ENCODE measurements around the gene HDAC8.

The HDAC8 gene

DNA sequence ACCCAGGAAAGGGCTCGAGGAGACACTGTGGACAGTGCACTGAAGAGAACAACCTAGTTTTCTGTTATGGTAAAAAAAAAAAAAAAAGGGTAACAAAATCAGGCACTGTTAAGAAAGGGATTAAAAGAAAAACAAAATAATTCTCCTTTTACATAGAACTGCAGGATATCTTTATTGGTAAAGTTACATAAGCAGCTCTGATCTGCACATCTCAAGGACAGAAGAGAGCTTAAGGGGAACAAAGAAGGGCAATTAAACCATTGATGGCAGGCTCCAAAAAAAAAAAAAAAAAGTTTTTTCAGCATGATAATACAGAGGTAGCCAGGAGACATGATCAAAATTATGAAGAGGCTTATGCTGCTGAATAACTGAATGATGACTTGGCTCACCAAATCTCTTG is 85.0 kb downstream of the HDAC8 start:
- H3K27me3 Mint-ChIP-seq, result peaks cover 0 to 5% of the 10 kb centered on the region in 2 donors
- no peaks in the 10 kb centered on the region for H3K9me3 Mint-ChIP-seq
- no peak overlapping the region for H3K4me3 Mint-ChIP-seq
- no peak for DNase-seq
- H3K4me1 Mint-ChIP-seq, result peaks cover 5 to 7% of the 10 kb centered on the region in 2 donors
- ATAC-seq (replicated peaks), result no peak
- peaks cover 9 to 19% of the 10 kb centered on the region in 2 donors for H3K36me3 Mint-ChIP-seq
- H3K27ac Mint-ChIP-seq, result no peak overlapping the region

DNA sequence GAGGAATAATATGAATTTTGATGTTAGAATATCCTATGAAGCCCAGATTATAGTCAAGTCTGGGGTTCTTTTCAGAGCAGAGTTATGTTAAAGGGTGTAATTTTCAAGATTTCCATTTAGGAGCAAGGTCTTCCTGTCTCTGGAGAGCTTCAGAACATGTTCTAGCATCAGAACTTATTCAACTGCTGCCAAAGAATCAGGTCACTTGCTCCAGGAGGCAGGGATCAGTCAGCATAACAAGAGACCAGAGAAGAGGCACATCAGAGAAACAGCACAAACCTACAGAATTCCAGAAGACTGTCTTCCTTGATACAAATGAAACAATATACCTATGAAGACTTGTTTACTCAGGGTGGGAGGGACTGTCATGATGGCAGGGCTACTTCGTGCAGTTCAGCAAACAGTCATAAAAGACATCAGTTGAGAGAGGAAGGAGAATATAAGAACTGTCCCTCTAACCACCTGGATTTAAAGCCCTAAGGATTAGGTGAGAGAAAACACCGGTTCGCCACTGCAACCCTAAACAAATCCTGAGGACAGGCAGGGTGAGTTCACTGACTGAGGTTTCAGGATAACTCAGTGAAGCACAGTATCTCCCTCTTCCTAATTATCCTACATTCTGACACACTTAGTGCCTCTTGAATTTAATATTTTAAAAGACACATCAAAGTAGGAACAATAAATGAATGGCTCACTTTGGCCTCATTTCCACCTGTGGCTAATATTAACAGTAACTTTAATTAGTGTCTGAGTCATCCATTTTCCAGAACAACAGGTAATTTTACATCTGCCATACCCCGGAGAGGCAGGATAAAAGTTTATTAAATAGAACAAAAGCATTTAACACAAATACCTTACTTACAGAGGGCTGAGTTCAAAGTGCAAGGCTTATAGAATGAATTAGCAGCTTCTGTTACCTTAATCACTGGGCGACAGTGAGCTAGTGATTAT is 93.0 kb downstream of the HDAC8 start:
- Mint-ChIP-seq H3K9me3 (no peaks in the 10 kb centered on the region), H3K36me3 (peaks cover 8% of the 10 kb centered on the region in 2 donors), H3K27ac (no peak overlapping the region), H3K27me3 (no peaks in the 10 kb centered on the region), H3K4me3 (no peak overlapping the region), H3K4me1 (no peaks in the 10 kb centered on the region)
- DNase-seq (no peak), ATAC-seq (replicated peaks) (no peak)

DNA sequence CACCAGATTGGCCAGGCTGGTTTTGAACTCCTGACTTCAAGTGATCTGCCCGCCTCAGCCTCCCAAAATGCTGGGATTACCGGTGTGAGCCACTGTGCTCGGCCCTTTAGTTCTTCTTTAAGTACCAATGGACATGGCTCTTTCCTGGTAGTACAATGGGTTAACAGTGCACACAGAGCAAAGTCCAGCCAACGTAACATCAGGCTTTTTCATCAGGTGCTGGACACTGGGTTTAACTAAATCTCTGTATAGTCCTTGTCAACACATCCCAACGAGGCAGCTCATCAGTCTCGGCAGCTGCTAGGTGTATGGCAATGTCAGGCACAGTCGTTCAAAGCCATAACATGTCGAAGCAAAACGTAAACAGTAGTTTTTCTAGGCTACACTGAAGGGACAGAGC is 93.8 kb downstream of the HDAC8 start:
- no peak for ATAC-seq (replicated peaks)
- no peak overlapping the region for H3K27ac Mint-ChIP-seq
- DNase-seq, result no peak
- H3K4me1 Mint-ChIP-seq, result no peaks in the 10 kb centered on the region
- H3K9me3 Mint-ChIP-seq, result no peaks in the 10 kb centered on the region
- H3K4me3 Mint-ChIP-seq, result no peak overlapping the region
- H3K36me3 Mint-ChIP-seq, result peaks cover 8 to 9% of the 10 kb centered on the region in 2 donors
- no peaks in the 10 kb centered on the region for H3K27me3 Mint-ChIP-seq

DNA sequence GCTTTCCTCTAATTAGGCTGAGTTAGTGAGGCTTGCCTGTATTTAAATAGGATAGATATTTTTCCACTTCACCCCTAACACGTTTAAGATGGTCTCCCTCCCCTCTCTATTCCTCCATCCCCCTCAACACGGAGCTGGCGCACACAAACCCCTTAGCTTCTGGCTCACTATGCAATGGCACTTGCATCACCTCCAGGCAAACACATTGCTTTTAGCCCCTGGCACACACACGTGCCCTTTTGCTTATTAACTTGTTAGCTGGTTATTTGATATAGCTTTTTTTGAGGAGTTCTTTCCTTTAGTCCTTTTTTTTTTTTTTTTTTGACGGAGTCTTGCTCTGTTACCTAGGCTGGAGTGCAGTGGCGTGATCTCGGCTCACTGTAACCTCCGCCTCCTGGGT is 94.3 kb downstream of the HDAC8 start:
- DNase-seq, result no peak
- Mint-ChIP-seq H3K27ac (no peak overlapping the region), H3K4me3 (no peak overlapping the region), H3K36me3 (peaks cover 8 to 11% of the 10 kb centered on the region in 2 donors), H3K9me3 (no peaks in the 10 kb centered on the region), H3K4me1 (no peaks in the 10 kb centered on the region), H3K27me3 (no peaks in the 10 kb centered on the region)
- ATAC-seq (replicated peaks), result no peak

DNA sequence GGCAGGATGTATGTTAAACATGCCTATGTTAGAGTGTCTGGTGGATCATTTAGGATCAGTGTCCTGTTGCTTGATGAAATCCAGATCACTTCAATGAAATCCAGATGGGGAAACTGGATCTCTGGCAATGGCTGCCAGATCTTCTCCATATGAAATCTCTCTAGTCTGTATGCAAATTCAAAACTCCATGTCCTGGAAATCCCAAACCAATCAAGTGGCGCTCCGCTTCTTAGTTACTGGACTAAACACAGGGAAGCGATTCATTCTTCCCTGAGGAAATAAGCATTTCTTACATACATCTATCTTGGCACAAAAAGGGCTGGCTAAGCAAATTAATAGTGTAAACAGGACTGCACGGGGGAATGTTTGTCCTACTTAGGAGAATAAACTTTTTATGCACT is 94.9 kb downstream of the HDAC8 start:
- H3K4me1 Mint-ChIP-seq, result no peaks in the 10 kb centered on the region
- no peak overlapping the region for H3K27ac Mint-ChIP-seq
- DNase-seq (no peak), ATAC-seq (replicated peaks) (no peak)
- peaks cover 10 to 11% of the 10 kb centered on the region in 2 donors for H3K36me3 Mint-ChIP-seq
- no peak overlapping the region for H3K4me3 Mint-ChIP-seq
- H3K9me3 Mint-ChIP-seq, result peaks cover 0 to under 1% of the 10 kb centered on the region in 2 donors
- no peaks in the 10 kb centered on the region for H3K27me3 Mint-ChIP-seq

DNA sequence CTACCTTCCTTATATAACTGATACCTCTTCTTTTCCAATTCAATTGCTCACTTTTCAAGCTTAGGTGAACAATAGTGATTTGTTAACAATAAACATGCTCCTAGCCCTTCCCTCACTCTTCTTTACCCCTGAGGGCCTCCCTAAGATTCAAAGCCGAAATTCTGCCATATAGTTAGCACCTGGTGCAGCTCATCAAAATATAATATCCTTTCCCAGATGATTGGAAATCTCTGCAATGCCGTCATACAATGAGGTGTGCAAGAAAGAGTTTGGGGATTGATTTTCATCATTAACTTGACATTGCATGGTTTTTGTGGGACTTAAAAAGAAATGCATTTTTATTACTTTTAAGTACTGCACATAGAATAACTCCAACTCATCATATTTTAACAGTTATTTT is 95.3 kb downstream of the HDAC8 start:
- DNase-seq (no peak), ATAC-seq (replicated peaks) (no peak)
- Mint-ChIP-seq H3K36me3 (peaks cover 13 to 15% of the 10 kb centered on the region in 2 donors), H3K4me3 (no peak overlapping the region), H3K27me3 (no peaks in the 10 kb centered on the region), H3K27ac (no peak overlapping the region), H3K9me3 (peaks cover 0 to 3% of the 10 kb centered on the region in 2 donors), H3K4me1 (no peaks in the 10 kb centered on the region)

DNA sequence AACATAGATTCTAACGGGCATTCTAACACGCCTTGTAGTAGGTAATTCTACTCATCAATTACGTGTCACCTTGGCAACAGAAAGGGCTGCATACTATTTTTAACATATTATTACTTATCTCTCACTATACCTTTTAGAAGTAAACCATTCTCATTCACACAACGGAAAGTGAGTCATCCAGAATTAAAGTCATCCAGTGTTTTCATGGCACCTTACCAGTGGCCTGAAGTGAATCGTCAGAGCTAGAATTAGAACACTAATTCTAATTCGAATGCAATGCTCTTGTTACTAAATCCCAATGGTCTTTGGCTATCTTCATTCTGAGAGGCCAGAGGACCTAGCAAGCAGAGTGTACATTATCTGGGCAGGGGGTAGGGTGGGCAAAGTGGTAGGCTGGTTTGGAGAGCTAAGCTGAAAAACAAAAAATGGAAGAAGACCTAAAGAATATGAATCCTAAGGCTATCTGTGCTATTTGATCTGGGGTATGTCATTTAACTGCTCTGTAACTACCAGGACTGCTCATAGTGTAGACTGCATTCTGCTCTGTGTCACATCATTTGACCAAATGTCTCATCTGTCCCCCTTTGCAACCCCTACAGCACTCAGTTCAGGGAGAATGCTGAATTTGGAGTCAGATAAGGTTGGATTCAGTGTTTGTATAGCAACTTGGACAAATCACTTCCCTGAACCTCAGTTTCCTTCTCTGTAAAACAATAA is 96.5 kb downstream of the HDAC8 start:
- ATAC-seq (replicated peaks), result no peak

DNA sequence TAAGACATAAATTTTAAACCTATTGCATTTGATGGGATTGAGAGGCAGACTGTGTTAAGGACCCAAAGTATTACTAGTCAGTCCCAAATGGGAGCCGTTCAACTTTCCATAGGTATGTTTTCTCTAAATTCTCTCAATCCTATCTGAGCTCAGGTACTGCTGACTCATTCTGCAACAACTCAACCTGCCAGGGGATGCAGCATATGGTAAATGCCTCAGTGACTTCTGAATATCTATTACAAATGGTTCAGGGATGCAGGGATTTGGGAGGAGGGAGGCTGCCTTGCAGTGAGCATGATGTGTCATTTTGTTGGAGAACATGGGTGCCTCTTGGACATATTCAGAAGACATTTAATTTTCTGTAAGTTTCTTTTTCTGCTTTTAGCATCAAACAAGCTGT is 97.3 kb downstream of the HDAC8 start:
- H3K4me1 Mint-ChIP-seq, result no peaks in the 10 kb centered on the region
- no peak overlapping the region for H3K4me3 Mint-ChIP-seq
- ATAC-seq (replicated peaks), result no peak

More for the DNA sequence above, 96.5 kb downstream of the HDAC8 start:
- H3K36me3 Mint-ChIP-seq, result peaks cover 13 to 15% of the 10 kb centered on the region in 2 donors
- DNase-seq, result no peak
- H3K27me3 Mint-ChIP-seq, result no peaks in the 10 kb centered on the region
- no peak overlapping the region for H3K27ac Mint-ChIP-seq
- peaks cover 0 to 3% of the 10 kb centered on the region in 2 donors for H3K9me3 Mint-ChIP-seq
- H3K4me3 Mint-ChIP-seq, result no peak overlapping the region
- H3K4me1 Mint-ChIP-seq, result no peaks in the 10 kb centered on the region

DNA sequence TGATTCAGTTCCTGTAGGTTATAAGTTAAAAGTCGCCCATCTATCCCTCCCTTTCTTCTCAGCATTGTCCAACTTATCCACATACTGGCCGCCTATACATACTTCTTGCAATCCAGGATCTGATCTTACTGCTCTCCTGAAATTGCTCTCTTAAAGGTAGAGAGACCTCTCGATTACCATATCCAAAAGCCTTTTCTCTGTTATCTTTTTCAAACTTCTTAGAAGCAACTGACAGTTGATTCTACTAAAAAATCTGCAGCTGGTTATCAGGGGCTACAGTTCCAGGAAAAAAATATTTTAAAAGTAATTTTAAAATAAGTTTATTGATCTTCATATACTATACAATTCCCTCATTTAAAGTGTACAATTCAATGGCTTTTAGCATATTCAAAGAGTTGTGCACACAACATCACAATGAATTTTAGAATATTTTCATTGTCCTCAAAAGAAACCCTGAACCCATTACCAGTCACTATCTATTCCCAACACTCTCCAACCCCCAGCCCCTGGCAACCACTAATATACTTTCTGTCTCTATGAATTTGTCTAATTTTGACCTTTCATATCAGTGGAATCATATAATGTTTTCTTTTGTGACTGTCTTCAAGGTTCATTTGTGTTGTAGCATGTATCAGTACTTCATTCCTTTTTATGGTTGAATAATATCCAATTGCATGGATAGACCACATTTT is 102.0 kb downstream of the HDAC8 start:
- no peaks in the 10 kb centered on the region for H3K27me3 Mint-ChIP-seq
- no peak for ATAC-seq (replicated peaks)
- no peak for DNase-seq
- H3K9me3 Mint-ChIP-seq, result peaks cover 0 to 4% of the 10 kb centered on the region in 2 donors
- H3K36me3 Mint-ChIP-seq, result peaks cover 16 to 30% of the 10 kb centered on the region in 2 donors
- H3K27ac Mint-ChIP-seq, result no peak overlapping the region
- H3K4me3 Mint-ChIP-seq, result no peak overlapping the region
- H3K4me1 Mint-ChIP-seq, result no peaks in the 10 kb centered on the region

More for the DNA sequence above, 97.3 kb downstream of the HDAC8 start:
- no peaks in the 10 kb centered on the region for H3K27me3 Mint-ChIP-seq
- no peak for DNase-seq
- H3K36me3 Mint-ChIP-seq, result peaks cover 11 to 16% of the 10 kb centered on the region in 2 donors
- H3K9me3 Mint-ChIP-seq, result peaks cover 0 to 3% of the 10 kb centered on the region in 2 donors
- H3K27ac Mint-ChIP-seq, result no peak overlapping the region

DNA sequence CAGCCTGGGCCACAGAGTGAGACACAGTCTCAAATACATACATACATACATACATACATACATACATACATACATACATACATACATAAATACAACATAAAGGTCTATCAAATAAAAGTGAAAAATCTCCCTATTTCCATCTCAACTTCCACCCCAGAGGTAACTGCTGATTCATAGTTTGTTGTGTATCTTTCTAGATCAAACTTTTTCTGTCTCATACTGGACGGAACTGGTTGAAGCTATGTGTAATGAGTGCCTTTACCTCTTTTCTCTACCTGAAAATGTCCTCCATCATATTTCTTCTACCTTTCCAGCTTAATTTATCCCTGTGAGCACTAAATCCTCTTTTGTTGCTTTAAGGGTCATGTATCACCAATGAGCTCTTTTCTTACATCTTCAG is 102.5 kb downstream of the HDAC8 start:
- no peak overlapping the region for H3K4me3 Mint-ChIP-seq
- no peak overlapping the region for H3K27ac Mint-ChIP-seq
- no peak for DNase-seq
- H3K9me3 Mint-ChIP-seq, result peaks cover 0 to 4% of the 10 kb centered on the region in 2 donors
- no peak for ATAC-seq (replicated peaks)
- H3K36me3 Mint-ChIP-seq, result peaks cover 16 to 30% of the 10 kb centered on the region in 2 donors
- H3K4me1 Mint-ChIP-seq, result no peaks in the 10 kb centered on the region
- no peaks in the 10 kb centered on the region for H3K27me3 Mint-ChIP-seq

DNA sequence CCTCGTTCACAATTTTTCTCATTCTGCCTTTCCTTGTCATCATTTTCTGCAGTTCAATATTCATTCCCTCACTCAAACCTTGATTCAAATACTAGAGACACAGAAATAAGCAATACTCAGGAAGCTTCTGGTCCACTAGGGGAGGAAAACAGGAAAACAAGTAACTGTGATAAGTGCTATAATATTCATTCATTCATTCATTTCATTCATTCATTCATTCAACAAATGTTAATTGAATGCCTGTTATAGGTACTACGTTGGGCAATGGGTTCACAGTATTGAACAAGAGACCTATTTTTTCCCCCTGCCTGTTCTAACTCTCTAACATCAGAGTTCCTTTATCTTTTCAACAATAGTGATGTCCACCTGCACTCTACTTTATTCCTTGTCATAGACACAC is 104.0 kb downstream of the HDAC8 start:
- H3K36me3 Mint-ChIP-seq, result peaks cover 16 to 26% of the 10 kb centered on the region in 2 donors
- DNase-seq (no peak), ATAC-seq (replicated peaks) (no peak)
- peaks cover 0 to 4% of the 10 kb centered on the region in 2 donors for H3K9me3 Mint-ChIP-seq
- no peaks in the 10 kb centered on the region for H3K4me1 Mint-ChIP-seq
- H3K27me3 Mint-ChIP-seq, result no peaks in the 10 kb centered on the region
- no peak overlapping the region for H3K4me3 Mint-ChIP-seq
- no peak overlapping the region for H3K27ac Mint-ChIP-seq

DNA sequence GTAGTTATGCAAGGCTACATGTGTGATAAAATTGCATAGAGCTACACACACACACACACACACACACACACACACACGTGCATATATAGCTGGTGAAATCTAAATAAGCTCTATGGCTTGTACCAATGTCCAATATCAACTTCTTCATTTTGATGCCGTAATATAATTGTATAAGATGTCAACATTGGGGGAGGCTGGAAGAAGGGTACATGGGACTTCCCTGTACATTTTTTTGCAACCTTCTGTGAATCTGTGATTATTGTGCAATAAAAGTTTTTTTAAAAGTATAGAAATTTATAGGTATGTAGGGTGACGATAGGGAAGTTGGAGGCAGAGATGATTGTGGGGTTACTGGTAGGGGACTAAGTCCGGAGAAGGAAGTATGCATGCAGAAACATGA is 105.5 kb downstream of the HDAC8 start:
- H3K36me3 Mint-ChIP-seq, result peaks cover 9 to 20% of the 10 kb centered on the region in 2 donors
- no peaks in the 10 kb centered on the region for H3K4me1 Mint-ChIP-seq
- no peak overlapping the region for H3K4me3 Mint-ChIP-seq
- H3K27ac Mint-ChIP-seq, result no peak overlapping the region
- H3K9me3 Mint-ChIP-seq, result peaks cover 0 to 1% of the 10 kb centered on the region in 2 donors
- H3K27me3 Mint-ChIP-seq, result no peaks in the 10 kb centered on the region
- ATAC-seq (replicated peaks) (no peak), DNase-seq (no peak)

DNA sequence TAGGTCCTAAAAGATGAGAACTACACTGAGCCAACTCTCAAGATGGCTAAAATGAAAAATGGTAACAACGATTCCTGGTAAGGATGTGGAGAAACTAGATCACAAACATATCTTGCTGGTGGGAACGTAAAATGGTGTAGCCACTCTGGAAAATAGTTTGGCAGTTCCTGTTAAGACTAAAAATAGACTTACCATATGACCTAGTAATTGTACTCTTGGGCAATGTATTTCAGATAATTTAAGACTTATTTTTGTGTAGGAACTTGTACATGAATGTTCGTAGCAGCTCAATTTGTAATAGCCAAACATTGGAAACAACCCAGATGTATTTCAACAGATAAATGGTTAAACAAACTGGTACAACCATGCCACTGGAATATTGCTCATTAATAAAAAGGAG is 106.2 kb downstream of the HDAC8 start:
- peaks cover 12 to 25% of the 10 kb centered on the region in 2 donors for H3K36me3 Mint-ChIP-seq
- no peaks in the 10 kb centered on the region for H3K4me1 Mint-ChIP-seq
- no peak overlapping the region for H3K4me3 Mint-ChIP-seq
- DNase-seq (no peak), ATAC-seq (replicated peaks) (no peak)
- peaks cover 0 to 3% of the 10 kb centered on the region in 2 donors for H3K27me3 Mint-ChIP-seq
- peaks cover 0 to 1% of the 10 kb centered on the region in 2 donors for H3K9me3 Mint-ChIP-seq
- no peak overlapping the region for H3K27ac Mint-ChIP-seq

DNA sequence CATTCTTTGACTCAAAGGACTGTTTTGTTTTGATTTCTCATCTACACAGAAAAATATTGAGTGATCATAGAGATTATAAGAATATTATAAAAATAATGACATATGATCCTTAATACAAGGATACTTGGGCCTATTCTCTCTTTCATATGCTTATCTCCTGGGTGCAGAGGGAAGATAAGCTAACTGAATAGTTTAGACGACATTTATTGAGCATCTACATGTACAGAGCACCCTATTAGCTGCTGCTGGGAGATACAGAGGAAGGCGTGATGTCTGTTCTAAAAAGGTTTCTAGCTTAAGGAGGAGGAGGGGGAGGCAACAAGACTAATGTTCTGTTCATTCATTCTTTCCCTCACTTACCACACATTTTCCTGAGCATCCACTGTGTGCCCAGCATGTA is 106.8 kb downstream of the HDAC8 start:
- Mint-ChIP-seq H3K27me3 (peaks cover 0 to 3% of the 10 kb centered on the region in 2 donors), H3K9me3 (peaks cover 0 to 1% of the 10 kb centered on the region in 2 donors), H3K4me1 (no peaks in the 10 kb centered on the region), H3K36me3 (peaks cover 12 to 25% of the 10 kb centered on the region in 2 donors), H3K4me3 (no peak overlapping the region), H3K27ac (no peak overlapping the region)
- ATAC-seq (replicated peaks) (no peak), DNase-seq (no peak)

Measured in stimulated activated naive B cell treated with anti-CD40 and anti-IgM and Interleukin-4, amounts not matched to agents 10 μg/mL and 1 μg/mL and 100 μg/mL, for 72 hours (primary cell).